Measurements from ENCODE around the gene CNN2. TPM values are rescaled to one million over a fixed set of nuclear protein-coding genes. Genes with fewer than 3 reads are reported as not detected.
A peak's percentile ranks its signal among the peaks of the same experiment; 100 is the strongest.

Gene CNN2
- total RNA-seq, 5 donors from 2014 or later (not counting 1 experiment from before 2014, with no cell fraction given): 239 to 385 (median 314) TPM

DNA sequence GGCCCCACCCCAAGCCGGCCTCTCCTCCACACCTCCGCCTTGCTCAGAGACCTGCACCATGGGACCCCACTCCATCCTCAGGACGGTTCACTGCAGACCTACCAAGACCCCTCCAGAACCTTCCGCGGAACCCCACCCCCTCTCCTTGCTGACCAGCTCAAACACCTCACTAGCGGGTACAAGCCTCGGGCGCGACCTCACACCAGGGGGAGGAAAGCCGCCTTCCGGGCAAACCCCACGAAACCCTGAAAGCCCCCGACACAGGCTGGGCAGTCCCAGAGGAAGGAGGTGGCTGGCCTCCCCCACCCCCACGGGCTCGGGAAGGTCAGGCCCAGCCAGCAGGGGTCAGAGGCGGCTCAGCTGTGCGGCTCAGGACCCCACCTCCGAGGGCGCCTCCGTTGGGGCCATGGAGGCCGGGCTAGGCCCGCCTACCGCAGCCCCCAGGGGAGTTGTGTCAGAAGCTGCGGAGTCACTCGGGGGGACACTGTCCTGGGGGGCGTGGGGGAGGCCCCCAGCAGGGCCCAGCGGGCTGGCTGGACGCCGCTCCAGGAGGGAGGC, 16.3 kb upstream of the CNN2 start:
- Histone ChIP-seq H3K27ac (ENCODE audit: low read length) (no peak overlapping the region), H3K36me3 (ENCODE audit: control insufficient read depth in 2 of 2, extremely low read depth in 1 of 2, insufficient read depth in 1 of 2, low read length in 1 of 2) (peaks cover 19 to 31% of the 10 kb centered on the region in 2 donors), H3K4me3 (ENCODE audit: control insufficient read depth in 1 of 2, extremely low read depth in 1 of 2, low read length in 1 of 2) (no peak overlapping the region), H3K4me1 (ENCODE audit: control insufficient read depth in 1 of 2, extremely low read depth in 1 of 2, insufficient read depth in 2 of 2, low read length in 2 of 2) (peaks cover 0 to 12% of the 10 kb centered on the region in 2 experiments), H3K27me3 (replicated peaks in 1 of 2; ENCODE audit: control insufficient read depth in 2 of 2, extremely low read depth in 1 of 2, insufficient read depth in 2 of 2, low read length in 1 of 2) (no peaks in the 10 kb centered on the region), H3K9me3 (no peaks in the 10 kb centered on the region)
- no peaks in the 10 kb centered on the region for H3K27me3 Mint-ChIP-seq
- ChIA-PET POLR2A (no interaction called here), CTCF (no interaction called here)
- WGBS (ENCODE audit: insufficient coverage): 96% methylated on average over 24 of the region's 29 CpGs
- DNase-seq: no peak
- ATAC-seq (replicated peaks in 1 of 4): no peak
- peaks cover 0 to 2% (median 2%) of the 10 kb centered on the region in 3 donors for H3K4me1 Mint-ChIP-seq
- H3K4me3 Mint-ChIP-seq: no peak overlapping the region
- no peaks in the 10 kb centered on the region for H3K36me3 Mint-ChIP-seq
- H3K27ac Mint-ChIP-seq: no peak overlapping the region
- H3K9me3 Mint-ChIP-seq: no peaks in the 10 kb centered on the region

DNA sequence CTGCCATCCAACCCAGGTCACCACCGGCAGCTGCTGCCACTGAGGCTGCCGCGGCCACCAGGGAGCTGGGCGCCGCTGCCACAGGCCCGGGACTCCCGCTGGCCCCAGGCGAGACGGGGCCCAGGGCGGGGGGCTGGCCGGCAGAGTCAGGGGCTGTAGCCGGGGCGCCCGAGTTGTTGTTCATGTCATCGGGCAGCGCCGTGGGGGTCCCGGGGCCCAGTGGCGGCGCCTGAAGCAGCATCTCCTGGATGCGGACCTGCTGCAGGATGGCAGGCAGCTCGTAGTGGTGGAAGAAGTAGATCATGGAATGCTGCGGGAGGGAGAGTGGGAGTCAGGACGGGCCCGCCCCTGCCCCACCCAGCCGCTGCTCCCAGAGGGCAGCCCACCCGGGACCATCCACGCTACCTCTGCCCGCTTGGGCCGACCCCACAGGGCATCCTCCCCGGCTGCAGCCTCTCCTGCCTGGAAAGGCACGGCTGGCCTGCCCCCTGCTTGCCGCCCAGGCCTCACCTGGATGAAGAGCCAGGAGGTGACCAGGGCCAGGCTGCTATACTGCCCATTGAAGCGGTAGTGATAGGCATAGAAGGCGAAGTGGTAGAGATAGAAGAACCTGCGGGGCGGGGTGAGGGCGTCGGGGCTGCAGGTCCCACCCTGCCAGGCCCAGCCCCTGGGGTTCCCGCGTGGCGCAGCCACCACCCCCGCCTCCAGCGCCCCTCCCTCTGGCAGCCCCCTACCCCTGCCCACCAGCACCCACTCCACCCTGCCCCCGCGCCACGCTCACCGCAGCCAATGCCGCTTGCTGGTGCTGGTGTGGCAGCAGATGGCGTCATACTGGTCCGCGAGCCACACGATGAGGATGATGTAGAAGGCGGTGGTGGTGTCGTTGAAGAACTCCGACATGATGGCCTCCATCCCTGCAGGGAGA, 15.6 kb upstream of the CNN2 start:
- 95% methylated on average over 39 of the region's 56 CpGs for WGBS (ENCODE audit: insufficient coverage)
- H3K36me3 ChIP-seq (ENCODE audit: control insufficient read depth in 2 of 2, extremely low read depth in 1 of 2, insufficient read depth in 1 of 2, low read length in 1 of 2): peaks cover 19 to 33% of the 10 kb centered on the region in 2 donors
- H3K4me1 Mint-ChIP-seq: peaks cover 0 to 7% (median 6%) of the 10 kb centered on the region in 3 donors
- no peaks in the 10 kb centered on the region for H3K9me3 Mint-ChIP-seq
- H3K4me3 ChIP-seq (ENCODE audit: control insufficient read depth in 1 of 2, extremely low read depth in 1 of 2, low read length in 1 of 2): no peak overlapping the region
- H3K36me3 Mint-ChIP-seq: no peaks in the 10 kb centered on the region
- no peaks in the 10 kb centered on the region for H3K9me3 ChIP-seq
- ChIA-PET CTCF (no interaction called here), POLR2A (no interaction called here)
- H3K27me3 Mint-ChIP-seq: no peaks in the 10 kb centered on the region
- ATAC-seq (replicated peaks in 1 of 4) (no peak), DNase-seq (no peak)
- no peak overlapping the region for H3K27ac ChIP-seq (ENCODE audit: low read length)
- no peak overlapping the region for H3K27ac Mint-ChIP-seq
- H3K27me3 ChIP-seq (replicated peaks in 1 of 2; ENCODE audit: control insufficient read depth in 2 of 2, extremely low read depth in 1 of 2, insufficient read depth in 2 of 2, low read length in 1 of 2): no peaks in the 10 kb centered on the region
- H3K4me3 Mint-ChIP-seq: no peak overlapping the region
- H3K4me1 ChIP-seq (ENCODE audit: control insufficient read depth in 1 of 2, extremely low read depth in 1 of 2, insufficient read depth in 2 of 2, low read length in 2 of 2): peaks cover 0 to 20% of the 10 kb centered on the region in 2 experiments

DNA sequence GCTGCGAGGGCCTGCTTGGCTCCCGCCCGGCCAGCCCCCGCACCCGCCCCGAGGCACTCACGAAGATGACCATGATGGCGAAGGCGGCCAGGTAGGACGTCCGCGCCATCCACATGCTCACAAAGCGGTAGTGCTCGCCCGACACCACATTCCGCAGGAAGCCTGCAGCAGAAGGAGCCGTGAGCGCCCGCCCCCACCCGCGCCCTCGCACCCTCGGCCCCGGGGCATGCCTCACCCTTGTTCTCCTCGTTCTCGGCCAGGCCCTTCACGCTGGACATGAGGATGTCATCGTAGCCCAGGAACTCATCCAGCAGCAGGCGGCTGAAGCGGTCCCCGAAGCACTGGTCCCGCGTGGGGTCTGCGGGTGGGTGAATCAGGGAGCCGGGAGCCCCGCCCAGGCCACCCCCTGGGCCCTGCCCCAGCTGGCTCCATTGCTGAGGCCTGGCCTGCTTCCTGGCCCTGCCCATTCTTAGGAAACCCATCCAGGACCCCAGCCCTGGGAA, 14.5 kb upstream of the CNN2 start:
- no peaks in the 10 kb centered on the region for H3K27me3 Mint-ChIP-seq
- no peak overlapping the region for H3K4me3 ChIP-seq (ENCODE audit: control insufficient read depth in 1 of 2, extremely low read depth in 1 of 2, low read length in 1 of 2)
- POLR2A ChIA-PET: no interaction called here
- H3K4me1 ChIP-seq (ENCODE audit: control insufficient read depth in 1 of 2, extremely low read depth in 1 of 2, insufficient read depth in 2 of 2, low read length in 2 of 2): peaks cover 0 to 30% of the 10 kb centered on the region in 2 experiments
- no peaks in the 10 kb centered on the region for H3K9me3 Mint-ChIP-seq
- ATAC-seq (replicated peaks in 1 of 4): no peak
- H3K4me1 Mint-ChIP-seq: peaks cover 2 to 15% (median 15%) of the 10 kb centered on the region in 3 donors
- peaks cover 19 to 40% of the 10 kb centered on the region in 2 donors for H3K36me3 ChIP-seq (ENCODE audit: control insufficient read depth in 2 of 2, extremely low read depth in 1 of 2, insufficient read depth in 1 of 2, low read length in 1 of 2)
- no peaks in the 10 kb centered on the region for H3K27me3 ChIP-seq (replicated peaks in 1 of 2; ENCODE audit: control insufficient read depth in 2 of 2, extremely low read depth in 1 of 2, insufficient read depth in 2 of 2, low read length in 1 of 2)
- DNase-seq: no peak
- 98% methylated on average over 36 of the region's 36 CpGs for WGBS (ENCODE audit: insufficient coverage)
- CTCF ChIA-PET: no interaction called here
- H3K36me3 Mint-ChIP-seq: no peaks in the 10 kb centered on the region
- H3K27ac Mint-ChIP-seq: no peak overlapping the region
- H3K4me3 Mint-ChIP-seq: no peak overlapping the region
- no peaks in the 10 kb centered on the region for H3K9me3 ChIP-seq
- no peak overlapping the region for H3K27ac ChIP-seq (ENCODE audit: low read length)

DNA sequence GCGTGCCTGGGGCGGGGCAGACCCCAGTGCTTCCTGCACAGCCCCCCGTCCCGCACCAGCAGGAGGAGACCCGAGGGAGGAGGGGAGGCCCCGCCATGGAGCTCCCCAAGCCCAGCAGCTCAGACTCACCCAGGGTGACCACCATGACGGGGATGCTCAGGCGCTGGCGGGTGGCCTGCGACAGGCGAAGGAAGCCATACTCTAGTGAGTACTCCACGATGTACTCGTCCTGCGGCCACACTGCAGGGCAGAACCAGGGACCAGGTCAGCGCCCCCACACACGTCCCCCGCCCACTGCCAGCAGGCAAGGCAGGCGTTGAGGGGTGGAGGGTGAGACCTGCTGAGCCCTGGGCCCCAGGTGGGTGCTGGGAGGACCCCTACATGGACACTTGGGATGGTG, 14.1 kb upstream of the CNN2 start:
- no peaks in the 10 kb centered on the region for H3K9me3 Mint-ChIP-seq
- no peak overlapping the region for H3K4me3 Mint-ChIP-seq
- no peak overlapping the region for H3K27ac Mint-ChIP-seq
- 95% methylated on average over 18 of the region's 18 CpGs for WGBS (ENCODE audit: insufficient coverage)
- POLR2A ChIA-PET: no interaction called here
- Histone ChIP-seq H3K4me1 (ENCODE audit: control insufficient read depth in 1 of 2, extremely low read depth in 1 of 2, insufficient read depth in 2 of 2, low read length in 2 of 2) (peaks cover 0 to 34% of the 10 kb centered on the region in 2 experiments), H3K4me3 (ENCODE audit: control insufficient read depth in 1 of 2, extremely low read depth in 1 of 2, low read length in 1 of 2) (no peak overlapping the region), H3K27ac (ENCODE audit: low read length) (no peak overlapping the region), H3K27me3 (replicated peaks in 1 of 2; ENCODE audit: control insufficient read depth in 2 of 2, extremely low read depth in 1 of 2, insufficient read depth in 2 of 2, low read length in 1 of 2) (no peaks in the 10 kb centered on the region), H3K36me3 (ENCODE audit: control insufficient read depth in 2 of 2, extremely low read depth in 1 of 2, insufficient read depth in 1 of 2, low read length in 1 of 2) (peaks cover 19 to 40% of the 10 kb centered on the region in 2 donors), H3K9me3 (no peaks in the 10 kb centered on the region)
- no peaks in the 10 kb centered on the region for H3K27me3 Mint-ChIP-seq
- DNase-seq (no peak), ATAC-seq (replicated peaks in 1 of 4) (no peak)
- CTCF ChIA-PET: no interaction called here
- H3K4me1 Mint-ChIP-seq: peaks cover 6 to 20% (median 20%) of the 10 kb centered on the region in 3 donors
- H3K36me3 Mint-ChIP-seq: no peaks in the 10 kb centered on the region

DNA sequence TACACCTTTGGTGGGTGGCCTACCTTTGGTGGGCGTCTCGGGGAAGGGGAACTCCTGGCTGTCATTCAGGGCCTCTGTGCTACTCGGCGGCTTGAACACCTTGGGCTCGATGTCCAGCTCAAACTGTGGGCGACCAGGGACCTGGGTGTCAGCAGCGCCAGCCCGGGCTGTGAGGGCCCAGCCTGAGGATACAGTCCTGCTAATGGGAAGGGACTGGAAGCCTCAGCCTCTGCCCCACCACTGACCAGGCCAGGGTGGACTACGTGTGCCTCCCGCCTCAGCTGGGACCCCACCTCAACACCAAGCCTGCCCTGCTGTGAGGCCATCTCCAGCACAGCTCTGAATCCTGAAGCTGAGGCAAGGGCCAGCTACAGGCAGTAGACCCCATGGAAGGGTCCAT, 13.2 kb upstream of the CNN2 start:
- no peak for DNase-seq
- H3K36me3 ChIP-seq (ENCODE audit: control insufficient read depth in 2 of 2, extremely low read depth in 1 of 2, insufficient read depth in 1 of 2, low read length in 1 of 2): peaks cover 19 to 40% of the 10 kb centered on the region in 2 donors
- H3K27ac Mint-ChIP-seq: no peak overlapping the region
- H3K9me3 ChIP-seq: no peaks in the 10 kb centered on the region
- H3K27ac ChIP-seq (ENCODE audit: low read length): no peak overlapping the region
- 93% methylated on average over 10 of the region's 10 CpGs for WGBS (ENCODE audit: insufficient coverage)
- ATAC-seq (replicated peaks in 1 of 4): no peak
- ChIA-PET POLR2A (interaction anchor here (0.6 to 0.8 kb wide), 3 partner anchors 12 to 120 kb away, joined by 3 to 6 read pairs (median 4); partner anchors contain the start of genes MED16 (in 1 of the 2) and RNU6-9 (in 1 of the 2)), CTCF (no interaction called here)
- H3K27me3 Mint-ChIP-seq: no peaks in the 10 kb centered on the region
- peaks cover under 1 to 43% of the 10 kb centered on the region in 2 experiments for H3K4me1 ChIP-seq (ENCODE audit: control insufficient read depth in 1 of 2, extremely low read depth in 1 of 2, insufficient read depth in 2 of 2, low read length in 2 of 2)
- no peaks in the 10 kb centered on the region for H3K36me3 Mint-ChIP-seq
- H3K4me3 Mint-ChIP-seq: no peak overlapping the region
- H3K27me3 ChIP-seq (replicated peaks in 1 of 2; ENCODE audit: control insufficient read depth in 2 of 2, extremely low read depth in 1 of 2, insufficient read depth in 2 of 2, low read length in 1 of 2): no peaks in the 10 kb centered on the region
- H3K4me3 ChIP-seq (ENCODE audit: control insufficient read depth in 1 of 2, extremely low read depth in 1 of 2, low read length in 1 of 2): no peak overlapping the region
- no peaks in the 10 kb centered on the region for H3K9me3 Mint-ChIP-seq
- peaks cover 14 to 29% (median 28%) of the 10 kb centered on the region in 3 donors for H3K4me1 Mint-ChIP-seq

DNA sequence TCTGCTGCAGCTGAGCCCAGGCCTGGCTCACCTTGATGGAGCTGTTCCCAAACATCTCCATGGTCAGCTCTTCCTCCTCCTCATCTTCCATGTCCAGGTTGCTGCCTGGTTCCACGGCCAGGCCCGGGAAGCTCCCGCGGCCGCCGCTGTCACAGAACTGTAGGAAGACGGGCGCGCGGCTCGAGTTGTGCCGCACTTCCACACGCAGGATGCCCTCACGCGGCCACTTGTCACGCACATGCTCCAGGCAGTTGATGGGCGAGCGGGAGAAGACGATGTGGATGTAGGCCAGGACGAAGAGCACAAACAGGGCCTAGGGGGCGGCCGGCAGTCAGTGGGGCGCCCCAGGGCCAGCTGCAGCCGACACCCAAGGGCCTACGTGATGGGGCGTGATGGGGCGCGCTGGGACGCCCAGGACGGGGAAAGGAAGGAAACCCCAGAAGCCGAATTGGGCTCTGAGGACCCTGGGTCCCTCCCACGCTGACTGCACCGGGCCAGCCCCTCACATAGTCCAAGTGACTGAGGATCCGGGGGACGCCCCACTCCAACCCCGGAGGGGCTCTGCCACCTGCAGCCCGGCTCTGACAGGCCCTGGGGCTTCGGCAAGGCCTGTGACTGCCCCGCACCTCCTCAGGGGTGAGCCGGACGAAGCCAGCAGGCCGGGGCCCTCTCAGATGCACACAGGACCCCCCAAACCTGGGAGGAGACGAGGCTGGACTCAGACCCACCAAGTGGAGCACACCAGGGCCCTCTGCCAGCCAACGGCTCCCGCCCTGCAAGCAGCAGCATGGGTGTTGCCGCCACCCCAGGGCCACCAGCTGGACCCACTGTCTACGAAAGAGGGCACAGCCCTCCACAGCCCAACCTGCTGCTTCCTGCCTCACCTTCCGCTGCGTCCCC, 12.0 kb upstream of the CNN2 start:
- POLR2A ChIA-PET: interaction anchor here in 1 of 2 donors (0.8 kb wide), 1 partner anchor 121 kb away, joined by 6 read pairs; the partner anchor contains the start of genes MED16 and RNU6-9
- DNase-seq: no peak
- Histone ChIP-seq H3K9me3 (no peaks in the 10 kb centered on the region), H3K36me3 (ENCODE audit: control insufficient read depth in 2 of 2, extremely low read depth in 1 of 2, insufficient read depth in 1 of 2, low read length in 1 of 2) (peaks cover 15 to 40% of the 10 kb centered on the region in 2 donors), H3K27me3 (replicated peaks in 1 of 2; ENCODE audit: control insufficient read depth in 2 of 2, extremely low read depth in 1 of 2, insufficient read depth in 2 of 2, low read length in 1 of 2) (no peaks in the 10 kb centered on the region), H3K27ac (ENCODE audit: low read length) (no peak overlapping the region), H3K4me1 (ENCODE audit: control insufficient read depth in 1 of 2, extremely low read depth in 1 of 2, insufficient read depth in 2 of 2, low read length in 2 of 2) (peaks cover 8 to 55% of the 10 kb centered on the region in 2 experiments), H3K4me3 (ENCODE audit: control insufficient read depth in 1 of 2, extremely low read depth in 1 of 2, low read length in 1 of 2) (no peak overlapping the region)
- H3K27me3 Mint-ChIP-seq: no peaks in the 10 kb centered on the region
- no peak for ATAC-seq (replicated peaks in 1 of 4)
- H3K36me3 Mint-ChIP-seq: no peaks in the 10 kb centered on the region
- H3K27ac Mint-ChIP-seq: peak overlapping the region in 1 of 2 donors; percentile 48
- CTCF ChIA-PET: no interaction called here
- no peaks in the 10 kb centered on the region for H3K9me3 Mint-ChIP-seq
- WGBS (ENCODE audit: insufficient coverage): 91% methylated on average over 43 of the region's 49 CpGs
- H3K4me3 Mint-ChIP-seq: no peak overlapping the region
- peaks cover 24 to 40% (median 38%) of the 10 kb centered on the region in 3 donors for H3K4me1 Mint-ChIP-seq

All from T-cell (primary cell).